ENCODE data around the gene PTCD3.

PTCD3 gene

DNA sequence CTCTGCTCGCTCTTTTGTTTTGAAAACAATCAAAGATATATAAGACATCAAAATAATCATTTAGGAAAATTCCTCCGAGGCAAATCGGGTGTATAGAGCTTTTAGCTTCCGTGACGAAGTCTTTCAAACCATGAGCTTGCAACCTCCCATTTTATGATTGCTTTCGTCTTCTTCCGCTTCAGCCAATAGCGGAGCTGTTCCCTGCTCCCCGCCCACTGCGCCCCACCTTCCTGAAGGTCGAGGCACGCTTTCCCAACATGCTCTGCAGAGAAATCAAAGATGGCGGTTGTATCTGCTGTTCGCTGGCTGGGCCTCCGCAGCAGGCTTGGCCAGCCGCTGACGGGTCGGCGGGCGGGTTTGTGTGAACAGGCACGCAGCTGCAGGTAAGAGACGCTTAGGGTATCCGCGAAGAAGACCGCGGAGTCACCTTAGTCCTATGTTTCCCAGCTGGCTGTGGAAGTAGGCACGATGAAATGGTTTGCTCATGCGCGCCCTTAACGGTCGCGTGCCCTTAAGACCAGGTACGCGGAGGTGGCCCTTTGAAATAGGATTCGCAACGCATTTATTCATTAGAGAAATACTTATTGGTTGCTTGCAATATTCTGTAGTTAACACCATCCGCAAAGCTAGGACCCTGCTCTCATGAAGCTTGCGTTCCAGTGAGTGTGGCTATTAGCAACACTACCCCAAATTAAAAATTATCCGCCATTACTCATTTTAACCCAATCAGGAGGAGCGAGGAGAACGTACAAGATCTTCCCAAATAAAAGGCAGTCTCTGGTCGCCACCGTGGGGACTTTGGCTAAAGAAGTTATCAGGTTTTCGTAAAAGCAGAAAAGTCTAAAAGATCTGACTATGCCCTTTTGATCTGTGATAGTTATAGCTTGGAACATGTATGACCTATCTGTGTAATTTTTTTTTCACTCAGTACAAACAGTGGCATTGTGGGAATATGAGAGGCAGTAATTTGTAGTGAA lies at the start of gene PTCD3:
TSS of gene PTCD3 (plus strand) at position 267 of the 977 bp plus-strand sequence. CDS start at position 280, 13 bp downstream.
- peak; percentile 95 for DNase-seq

GRCh38 chr2:86056590-86057331 lies 49.3 kb upstream of the PTCD3 start:
- DNase-seq = peak; percentile 36

DNA sequence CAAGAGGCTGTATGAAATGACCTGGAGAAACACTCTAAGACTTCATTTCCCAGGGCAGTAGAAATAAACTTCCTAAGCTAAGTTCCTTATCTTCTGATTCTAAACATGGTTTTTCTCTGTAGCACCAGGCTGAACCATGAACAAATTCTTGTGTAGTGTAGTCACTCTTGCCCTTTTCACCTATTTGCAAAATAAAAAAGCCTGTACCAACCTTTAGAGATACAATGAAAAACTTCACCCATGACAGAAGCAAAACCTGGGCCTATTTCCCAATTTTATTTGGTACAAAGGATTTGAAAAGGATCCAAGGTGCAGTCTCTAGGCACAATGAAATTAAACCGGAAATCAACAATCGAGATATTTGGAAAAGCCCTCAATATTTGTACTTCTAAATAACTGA lies 44.0 kb upstream of the PTCD3 start:
- DNase-seq = peak; percentile 74

GRCh38 chr2:86064006-86064405 lies 42.0 kb upstream of the PTCD3 start:
- DNase-seq = peak; percentile 76

DNA sequence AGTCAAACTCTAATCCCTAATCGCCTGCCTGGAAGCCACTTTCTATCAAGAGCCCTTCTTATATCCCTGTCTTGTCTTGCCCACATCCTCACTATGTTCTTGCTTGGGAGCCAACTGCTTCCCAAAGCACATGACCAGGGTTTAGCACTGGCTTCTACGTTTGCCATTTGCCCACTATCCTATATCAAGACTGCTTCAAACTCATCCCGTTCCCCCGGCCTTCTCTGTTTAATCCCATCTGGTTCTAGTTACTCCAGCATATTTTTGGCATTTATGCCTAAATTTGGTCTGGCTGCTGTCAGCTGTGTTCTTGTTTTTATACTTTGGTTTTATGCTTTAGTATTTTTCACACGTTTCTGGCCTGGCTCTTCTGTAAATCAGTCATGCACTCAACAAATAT lies 40.5 kb upstream of the PTCD3 start:
- DNase-seq = peak; percentile 44

DNA sequence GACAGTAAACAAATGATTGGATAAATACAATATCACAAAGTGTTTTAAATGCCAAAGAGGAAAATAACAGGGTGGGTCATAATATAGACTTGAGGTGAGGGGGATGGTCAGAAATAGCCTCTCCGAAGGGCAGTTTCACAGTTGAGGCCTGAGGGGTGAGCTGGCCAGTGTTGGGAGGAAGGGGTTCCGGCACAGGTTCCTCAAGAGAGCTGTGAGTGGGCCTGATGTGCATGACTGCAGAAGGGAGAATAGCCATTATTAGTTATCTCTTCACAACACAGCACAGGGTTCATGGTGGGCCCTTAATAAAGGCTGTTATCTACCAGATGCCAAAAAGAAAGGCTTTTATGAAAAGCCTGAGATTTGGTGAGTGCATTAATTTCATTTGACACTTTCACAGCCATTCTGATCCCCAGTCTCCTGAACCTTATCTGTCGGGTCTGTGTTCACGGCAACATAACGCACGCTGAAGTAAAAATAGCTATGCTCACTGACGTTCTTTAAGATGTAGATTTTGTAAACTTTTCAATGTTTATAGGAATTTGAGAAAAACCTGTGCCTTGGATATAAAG lies 39.9 kb upstream of the PTCD3 start:
- no peak for DNase-seq

DNA sequence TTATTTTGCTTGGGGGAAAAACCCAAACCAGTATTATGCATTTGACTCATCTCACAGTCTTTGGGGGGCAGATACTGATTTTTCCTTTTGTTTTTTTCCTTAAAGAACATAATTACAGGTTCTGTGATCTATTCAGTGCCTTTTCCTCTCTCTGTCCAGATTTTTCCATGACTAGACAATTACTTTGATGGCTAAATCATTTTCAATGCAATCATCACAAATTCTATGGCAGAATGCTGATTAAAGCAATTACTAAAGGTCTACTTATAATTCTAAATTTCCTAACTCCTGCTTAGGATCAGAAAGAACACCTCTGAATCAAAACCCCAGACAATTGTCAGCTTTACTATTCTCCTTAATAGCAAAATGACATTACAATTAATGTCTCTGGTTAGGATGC lies 39.1 kb upstream of the PTCD3 start:
- DNase-seq = no peak

- peak; percentile 69 for DNase-seq
These were observed 37.9 kb upstream of the PTCD3 start for GRCh38 chr2:86068136-86068588.

GRCh38 chr2:86068648-86069047 lies 37.4 kb upstream of the PTCD3 start:
- DNase-seq = no peak

GRCh38 chr2:86069091-86069685 lies 36.8 kb upstream of the PTCD3 start:
- DNase-seq = peak; percentile 24

GRCh38 chr2:86069783-86070339 lies 36.2 kb upstream of the PTCD3 start:
- no peak for DNase-seq

GRCh38 chr2:86070868-86071267 lies 35.2 kb upstream of the PTCD3 start:
- no peak for DNase-seq

GRCh38 chr2:86072271-86072858 lies 33.7 kb upstream of the PTCD3 start:
- no peak for DNase-seq

- no peak for DNase-seq
These were observed 32.8 kb upstream of the PTCD3 start for GRCh38 chr2:86073225-86073624.

DNA sequence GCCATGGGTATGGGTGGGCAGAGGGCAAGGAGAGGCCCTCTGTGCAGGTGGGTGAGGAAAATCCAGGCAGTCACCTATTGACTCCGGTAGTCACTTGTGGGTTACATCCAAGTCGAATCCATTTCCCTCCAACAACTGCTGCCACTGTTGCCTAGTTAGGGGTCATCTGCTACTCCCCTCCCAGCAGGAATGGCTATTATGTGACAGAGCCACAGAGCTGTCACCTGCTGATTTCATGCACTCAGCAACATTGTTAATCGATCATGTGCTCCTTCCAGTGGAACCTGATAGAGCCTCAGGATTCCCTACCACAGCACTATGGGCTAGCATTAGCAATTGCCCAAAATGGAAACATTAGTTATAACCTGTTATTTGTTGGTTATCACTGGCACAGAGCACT lies 31.8 kb upstream of the PTCD3 start:
- no peak for DNase-seq

DNA sequence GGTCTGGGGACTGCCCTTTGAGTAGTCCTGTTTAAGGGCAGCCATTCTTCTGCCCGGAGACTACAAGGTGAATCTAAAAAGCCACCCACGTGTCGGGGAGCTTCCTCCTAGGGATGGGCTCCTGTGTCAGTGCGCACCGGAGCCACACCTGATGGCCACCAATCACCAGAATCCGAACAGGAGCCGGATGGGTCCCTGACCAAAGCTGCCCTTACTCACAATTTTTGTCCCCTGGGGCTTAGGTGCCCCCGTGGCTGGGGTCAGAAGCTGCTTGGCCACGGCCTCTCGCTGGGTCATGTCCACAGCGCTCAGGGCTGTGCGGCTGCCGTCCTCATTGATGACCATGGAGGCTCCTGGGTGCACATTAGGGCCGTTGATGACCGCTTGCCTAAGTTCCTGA lies 31.2 kb upstream of the PTCD3 start:
- no peak for DNase-seq

GRCh38 chr2:86075886-86076285 lies 30.1 kb upstream of the PTCD3 start:
- DNase-seq = no peak

DNA sequence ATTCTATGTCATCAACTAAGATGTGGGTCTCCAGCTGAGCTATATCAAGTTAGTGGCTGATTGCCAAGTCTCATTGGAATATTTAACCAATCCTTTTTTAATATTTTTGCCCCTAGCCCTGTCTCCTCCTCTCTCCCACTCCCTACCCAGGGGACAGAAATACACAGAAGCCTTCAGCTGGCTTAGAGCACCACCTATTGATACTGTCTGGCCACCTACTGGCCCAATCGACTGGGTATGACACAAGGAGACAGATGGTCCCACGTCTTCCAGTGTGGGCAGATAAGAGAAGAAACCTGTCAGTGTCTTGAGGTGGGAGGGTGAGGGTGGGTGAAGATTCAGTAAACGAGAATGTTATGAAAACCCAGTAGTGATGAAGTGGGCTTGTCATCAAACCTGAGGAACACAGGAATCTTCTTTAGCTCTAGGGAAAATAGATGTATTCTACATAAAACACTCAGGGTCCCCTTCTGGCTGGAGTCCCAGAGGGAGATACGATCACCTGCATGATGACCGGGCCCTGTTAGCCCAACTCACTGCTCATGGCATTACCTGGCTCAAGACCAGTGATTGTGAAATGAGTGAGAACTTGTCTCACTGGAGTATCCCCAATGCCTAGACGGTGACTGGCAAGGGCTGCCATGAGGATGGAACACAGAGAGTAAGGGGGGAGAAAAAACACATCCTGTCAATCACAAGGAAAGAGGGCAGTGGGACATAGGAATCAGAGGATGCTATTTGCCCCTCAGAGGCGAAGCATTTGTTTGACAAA lies 27.1 kb upstream of the PTCD3 start:
- peak; percentile 38 for DNase-seq

- DNase-seq = peak; percentile 64
These were observed 25.8 kb upstream of the PTCD3 start for GRCh38 chr2:86079981-86080911.

DNA sequence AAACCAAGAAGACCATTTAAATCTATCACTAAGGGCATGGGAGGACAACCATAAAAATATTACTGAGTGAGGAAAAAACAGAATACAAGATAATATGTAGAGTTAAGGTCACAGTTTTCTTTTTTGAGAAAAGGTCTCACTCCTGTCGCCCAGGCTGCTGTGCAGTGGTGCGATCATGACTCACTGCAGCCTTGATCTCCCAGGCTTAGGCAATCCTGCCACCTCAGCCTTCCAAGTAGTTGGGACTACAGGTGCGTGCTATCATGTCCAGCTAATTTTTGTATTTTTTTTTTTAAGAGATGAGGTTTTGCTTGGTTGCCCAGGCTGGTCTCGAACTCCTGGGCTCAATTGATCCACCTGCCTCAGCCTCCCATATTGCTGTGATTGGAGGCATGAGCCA lies 24.3 kb upstream of the PTCD3 start:
- DNase-seq = no peak
